NB4 (cell line): ENCODE measurements around the gene HBZ.

Experiments used
- CTCF ChIP-seq: IDR thresholded peaks from one replicate; pipeline ENCODE4 v1.5.1; 2012; ENCODE audit warnings: low read depth, low read length
- MAX ChIP-seq: IDR thresholded peaks from 2 replicates; pipeline ENCODE4 v1.6.1; 2011; ENCODE audit warnings: low read depth, low read length
- POLR2A ChIP-seq: IDR thresholded peaks from 2 replicates; pipeline ENCODE4 v1.6.1; 2011; ENCODE audit warnings: mild to moderate bottlenecking; ENCODE audit not compliant: insufficient read length; ENCODE audit errors: extremely low read depth

GRCh38 chr16:167122-167690 lies 14.8 kb downstream of the HBZ start:
- TF ChIP-seq CTCF = no peak
- no peak for TF ChIP-seq POLR2A
- TF ChIP-seq MAX = no peak
